ENCODE data around the gene ATXN10.
A peak's percentile ranks its signal among the peaks of the same experiment; 100 is the strongest.

ATXN10 gene

DNA sequence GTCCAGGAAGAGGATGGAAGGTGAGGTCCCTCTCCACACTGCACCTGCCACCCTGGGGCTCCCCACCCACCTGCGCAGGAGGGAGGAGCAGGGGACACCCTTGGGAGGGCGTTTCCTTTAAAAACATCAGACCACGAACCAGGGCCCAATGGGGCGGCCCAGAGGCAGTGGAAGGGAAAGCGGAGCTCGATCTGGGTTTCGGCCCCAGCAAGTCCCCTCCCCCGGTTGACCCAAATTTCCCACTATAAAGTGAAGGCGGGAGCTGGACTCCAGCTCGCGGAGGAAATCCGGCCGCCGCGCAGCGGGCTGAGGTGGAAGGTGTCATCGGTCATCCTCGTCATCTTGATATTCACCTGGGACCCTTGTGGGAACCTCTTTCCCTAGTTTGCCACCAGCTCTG is 206.0 kb downstream of the ATXN10 start:
- H3K4me1 ChIP-seq (ENCODE audit: control insufficient read depth, insufficient read depth, low read length), result peaks cover 4% of the 10 kb centered on the region
- peaks cover 21 to 28% of the 10 kb centered on the region in 2 donors for H3K27me3 ChIP-seq (ENCODE audit: control insufficient read depth in 1 of 2, insufficient read depth in 2 of 2, low read length in 2 of 2)
- H3K9ac ChIP-seq (ENCODE audit: low read length in 2 of 2), result no peak overlapping the region

GRCh38 chr22:45878051-45878781 is 206.6 kb downstream of the ATXN10 start:
- H3K4me1 ChIP-seq (ENCODE audit: control insufficient read depth, insufficient read depth, low read length), result peaks cover 4% of the 10 kb centered on the region
- H3K27ac ChIP-seq (ENCODE audit: low read length), result no peak overlapping the region
- no peak overlapping the region for H3K4me3 ChIP-seq (ENCODE audit: low read length in 2 of 2)
- no peaks in the 10 kb centered on the region for H3K36me3 ChIP-seq (ENCODE audit: control insufficient read depth in 2 of 2, insufficient read depth in 2 of 2, low read length in 2 of 2)
- no peak overlapping the region for H3K9ac ChIP-seq (ENCODE audit: low read length in 2 of 2)
- no peaks in the 10 kb centered on the region for H3K9me3 ChIP-seq (ENCODE audit: control insufficient read depth in 2 of 2, low read length in 2 of 2)
- H3K27me3 ChIP-seq (ENCODE audit: control insufficient read depth in 1 of 2, insufficient read depth in 2 of 2, low read length in 2 of 2), result peaks cover 24 to 28% of the 10 kb centered on the region in 2 donors

More for the DNA sequence above, 206.0 kb downstream of the ATXN10 start:
- H3K36me3 ChIP-seq (ENCODE audit: control insufficient read depth in 2 of 2, insufficient read depth in 2 of 2, low read length in 2 of 2), result no peaks in the 10 kb centered on the region
- no peak overlapping the region for H3K4me3 ChIP-seq (ENCODE audit: low read length in 2 of 2)
- no peak overlapping the region for H3K27ac ChIP-seq (ENCODE audit: low read length)
- no peaks in the 10 kb centered on the region for H3K9me3 ChIP-seq (ENCODE audit: control insufficient read depth in 2 of 2, low read length in 2 of 2)

GRCh38 chr22:45878901-45879551 is 207.4 kb downstream of the ATXN10 start:
- Histone ChIP-seq H3K4me3 (ENCODE audit: low read length in 2 of 2) (no peak overlapping the region), H3K27me3 (ENCODE audit: control insufficient read depth in 1 of 2, insufficient read depth in 2 of 2, low read length in 2 of 2) (peaks cover 29 to 33% of the 10 kb centered on the region in 2 donors), H3K4me1 (ENCODE audit: control insufficient read depth, insufficient read depth, low read length) (peaks cover 4% of the 10 kb centered on the region), H3K36me3 (ENCODE audit: control insufficient read depth in 2 of 2, insufficient read depth in 2 of 2, low read length in 2 of 2) (no peaks in the 10 kb centered on the region), H3K27ac (ENCODE audit: low read length) (no peak overlapping the region), H3K9me3 (ENCODE audit: control insufficient read depth in 2 of 2, low read length in 2 of 2) (no peaks in the 10 kb centered on the region), H3K9ac (ENCODE audit: low read length in 2 of 2) (no peak overlapping the region)

- Histone ChIP-seq H3K36me3 (ENCODE audit: control insufficient read depth in 2 of 2, insufficient read depth in 2 of 2, low read length in 2 of 2) (no peaks in the 10 kb centered on the region), H3K9ac (ENCODE audit: low read length in 2 of 2) (no peak overlapping the region), H3K27me3 (ENCODE audit: control insufficient read depth in 1 of 2, insufficient read depth in 2 of 2, low read length in 2 of 2) (peaks cover 30 to 35% of the 10 kb centered on the region in 2 donors), H3K4me1 (ENCODE audit: control insufficient read depth, insufficient read depth, low read length) (peaks cover 4% of the 10 kb centered on the region), H3K9me3 (ENCODE audit: control insufficient read depth in 2 of 2, low read length in 2 of 2) (no peaks in the 10 kb centered on the region), H3K27ac (ENCODE audit: low read length) (no peak overlapping the region), H3K4me3 (ENCODE audit: low read length in 2 of 2) (no peak overlapping the region)
Observed at GRCh38 chr22:45879552-45879949, 207.9 kb downstream of the ATXN10 start.

DNA sequence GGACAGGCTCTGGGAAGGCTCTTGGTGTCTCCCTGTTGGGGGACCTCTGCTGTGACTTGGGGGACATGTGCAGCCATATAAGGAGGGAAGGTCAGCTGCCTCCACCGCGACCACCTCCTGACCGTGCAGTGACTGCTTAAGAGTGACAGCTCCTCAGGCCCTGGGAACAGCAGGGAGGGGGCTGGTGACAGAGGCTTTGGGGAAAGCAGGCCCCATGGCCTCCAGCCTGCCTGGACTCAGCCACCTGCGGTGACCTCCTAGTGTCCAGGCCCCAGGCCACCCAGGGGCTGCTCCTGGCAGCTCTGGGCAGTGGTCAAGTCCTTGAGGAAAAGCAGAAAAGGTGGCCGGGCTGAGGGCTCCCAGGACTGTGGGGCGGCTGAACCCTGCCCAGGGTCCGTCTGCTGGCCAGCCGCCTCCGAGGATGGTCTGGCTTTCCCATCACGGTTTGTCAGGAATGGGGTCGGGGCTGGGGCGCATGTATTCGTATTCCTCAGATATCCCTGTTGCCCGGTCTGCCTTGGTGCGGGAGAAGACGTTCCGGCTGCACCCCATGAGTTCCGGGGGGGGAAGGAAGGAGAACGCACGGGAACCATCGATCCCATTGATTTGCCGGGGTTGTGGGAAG is 208.6 kb downstream of the ATXN10 start:
- peaks cover 4% of the 10 kb centered on the region for H3K4me1 ChIP-seq (ENCODE audit: control insufficient read depth, insufficient read depth, low read length)
- H3K4me3 ChIP-seq (ENCODE audit: low read length in 2 of 2), result no peak overlapping the region
- no peaks in the 10 kb centered on the region for H3K36me3 ChIP-seq (ENCODE audit: control insufficient read depth in 2 of 2, insufficient read depth in 2 of 2, low read length in 2 of 2)
- no peak overlapping the region for H3K27ac ChIP-seq (ENCODE audit: low read length)
- peaks cover 31 to 35% of the 10 kb centered on the region in 2 donors for H3K27me3 ChIP-seq (ENCODE audit: control insufficient read depth in 1 of 2, insufficient read depth in 2 of 2, low read length in 2 of 2)
- H3K9me3 ChIP-seq (ENCODE audit: control insufficient read depth in 2 of 2, low read length in 2 of 2), result no peaks in the 10 kb centered on the region
- H3K9ac ChIP-seq (ENCODE audit: low read length in 2 of 2), result no peak overlapping the region

DNA sequence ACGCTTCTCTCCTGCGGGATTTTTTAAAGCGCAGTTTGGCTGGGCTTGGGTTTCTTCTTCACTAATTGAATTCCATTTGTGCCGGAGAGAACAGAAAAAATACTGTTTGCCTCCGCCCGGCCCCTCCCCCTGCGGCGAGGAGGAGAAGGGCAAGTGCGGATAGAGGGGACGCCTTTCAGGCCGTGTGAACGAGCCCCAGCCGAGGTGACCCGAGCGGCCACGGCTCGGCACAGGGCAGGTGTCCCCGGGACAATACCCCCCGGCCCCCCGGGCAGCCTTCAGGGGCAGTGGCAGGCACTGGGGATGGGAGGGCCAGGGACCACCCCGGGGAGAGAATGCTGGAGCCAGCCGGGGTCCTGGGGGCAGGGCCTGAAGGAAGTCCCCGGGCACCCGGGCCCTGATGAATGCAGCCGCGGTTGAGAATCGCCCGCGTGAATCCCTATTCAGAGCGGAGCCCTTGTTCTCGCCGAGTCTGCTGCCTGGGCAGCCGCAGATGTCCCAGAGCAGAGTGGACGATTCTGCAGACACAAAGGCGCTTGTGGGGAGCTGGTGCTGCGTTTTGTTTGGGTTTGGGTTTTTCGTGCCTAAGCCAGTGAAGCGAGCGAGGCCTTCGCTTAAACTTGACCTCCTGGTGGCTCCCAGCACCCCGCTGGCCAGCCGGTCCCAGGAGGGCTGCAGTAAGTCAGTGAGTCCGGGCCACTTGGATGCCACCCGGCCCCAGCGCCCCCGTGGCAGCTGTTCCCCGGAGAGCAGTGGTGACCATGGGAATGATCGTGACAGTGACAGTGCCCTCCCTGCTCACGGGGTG is 209.3 kb downstream of the ATXN10 start:
- Histone ChIP-seq H3K4me3 (ENCODE audit: low read length in 2 of 2) (peak overlapping the region in 1 of 2 donors; percentile 29), H3K27me3 (ENCODE audit: control insufficient read depth in 1 of 2, insufficient read depth in 2 of 2, low read length in 2 of 2) (peaks cover 31 to 38% of the 10 kb centered on the region in 2 donors), H3K36me3 (ENCODE audit: control insufficient read depth in 2 of 2, insufficient read depth in 2 of 2, low read length in 2 of 2) (no peaks in the 10 kb centered on the region), H3K9me3 (ENCODE audit: control insufficient read depth in 2 of 2, low read length in 2 of 2) (no peaks in the 10 kb centered on the region), H3K4me1 (ENCODE audit: control insufficient read depth, insufficient read depth, low read length) (peaks cover 4% of the 10 kb centered on the region), H3K27ac (ENCODE audit: low read length) (no peak overlapping the region), H3K9ac (ENCODE audit: low read length in 2 of 2) (no peak overlapping the region)

DNA sequence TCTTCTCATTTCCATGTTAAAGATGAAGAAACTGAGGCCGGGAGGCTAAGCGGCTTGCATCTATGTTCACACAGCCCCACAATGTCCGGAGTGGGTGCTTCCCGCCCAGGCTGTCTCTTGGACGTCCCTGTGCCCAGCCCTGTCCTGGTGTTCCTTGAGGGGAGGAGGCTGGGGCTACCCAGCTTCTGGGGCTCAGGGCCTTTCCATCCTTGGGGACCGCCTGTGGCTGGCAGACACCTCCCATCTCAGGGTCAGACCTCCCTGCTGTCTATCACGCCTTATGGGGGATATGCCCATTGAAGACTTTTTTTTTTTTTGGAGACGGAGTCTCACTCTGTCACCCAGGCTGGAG is 209.9 kb downstream of the ATXN10 start:
- Histone ChIP-seq H3K4me1 (ENCODE audit: control insufficient read depth, insufficient read depth, low read length) (peaks cover 4% of the 10 kb centered on the region), H3K27me3 (ENCODE audit: control insufficient read depth in 1 of 2, insufficient read depth in 2 of 2, low read length in 2 of 2) (peaks cover 33 to 41% of the 10 kb centered on the region in 2 donors)

DNA sequence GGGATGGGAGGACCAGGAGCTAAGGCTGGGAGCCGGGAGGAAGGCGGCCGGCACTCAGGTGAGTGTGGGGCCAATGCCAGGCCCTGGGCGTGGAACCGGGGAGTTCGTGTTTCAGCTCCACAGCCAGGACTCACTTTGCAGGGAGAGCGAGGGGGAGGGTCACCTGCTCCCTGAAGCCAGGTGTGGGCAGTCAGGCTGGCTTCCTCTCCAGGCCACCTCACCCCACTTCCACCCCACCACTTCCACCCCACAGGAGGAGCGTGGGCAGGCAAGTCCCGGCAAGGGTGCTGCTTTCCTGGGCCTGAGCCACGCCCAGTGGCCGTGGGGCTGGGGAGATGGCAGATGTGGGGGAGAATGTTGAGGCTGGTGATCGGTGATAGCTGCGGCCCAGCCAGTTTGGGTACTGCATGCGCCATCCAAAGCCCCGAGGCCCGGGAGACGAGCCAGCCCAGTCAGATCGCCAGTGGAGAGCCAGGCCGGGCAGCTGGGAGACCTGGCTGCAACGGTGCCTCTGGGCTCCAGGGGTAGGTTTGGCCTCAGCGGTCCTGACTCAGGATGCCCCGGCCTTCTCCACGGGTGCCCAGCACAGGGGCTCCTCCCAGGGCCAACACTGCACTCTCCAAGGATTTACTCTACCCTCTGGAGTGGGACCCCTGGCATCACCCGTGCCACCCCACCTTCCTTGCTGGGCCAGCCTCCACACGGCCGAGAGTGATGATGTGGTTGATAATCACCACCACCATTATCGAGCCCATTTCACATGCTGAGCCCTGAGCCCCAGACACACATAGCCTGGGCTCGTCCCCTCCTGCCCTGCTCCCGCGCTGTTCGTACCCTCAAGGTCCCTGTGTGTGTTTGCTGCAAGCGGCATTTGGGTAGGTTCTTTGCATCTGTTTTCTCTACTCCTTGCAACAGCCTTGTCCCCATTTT is 211.5 kb downstream of the ATXN10 start:
- no peaks in the 10 kb centered on the region for H3K36me3 ChIP-seq (ENCODE audit: control insufficient read depth in 2 of 2, insufficient read depth in 2 of 2, low read length in 2 of 2)
- peaks cover 4% of the 10 kb centered on the region for H3K4me1 ChIP-seq (ENCODE audit: control insufficient read depth, insufficient read depth, low read length)
- H3K9me3 ChIP-seq (ENCODE audit: control insufficient read depth in 2 of 2, low read length in 2 of 2), result no peaks in the 10 kb centered on the region
- H3K9ac ChIP-seq (ENCODE audit: low read length in 2 of 2), result no peak overlapping the region
- peaks cover 32 to 41% of the 10 kb centered on the region in 2 donors for H3K27me3 ChIP-seq (ENCODE audit: control insufficient read depth in 1 of 2, insufficient read depth in 2 of 2, low read length in 2 of 2)
- no peak overlapping the region for H3K27ac ChIP-seq (ENCODE audit: low read length)
- no peak overlapping the region for H3K4me3 ChIP-seq (ENCODE audit: low read length in 2 of 2)

More for the DNA sequence above, 209.9 kb downstream of the ATXN10 start:
- H3K27ac ChIP-seq (ENCODE audit: low read length), result no peak overlapping the region
- H3K36me3 ChIP-seq (ENCODE audit: control insufficient read depth in 2 of 2, insufficient read depth in 2 of 2, low read length in 2 of 2), result no peaks in the 10 kb centered on the region
- H3K9ac ChIP-seq (ENCODE audit: low read length in 2 of 2), result no peak overlapping the region
- no peak overlapping the region for H3K4me3 ChIP-seq (ENCODE audit: low read length in 2 of 2)
- no peaks in the 10 kb centered on the region for H3K9me3 ChIP-seq (ENCODE audit: control insufficient read depth in 2 of 2, low read length in 2 of 2)

GRCh38 chr22:45883811-45884170 is 212.2 kb downstream of the ATXN10 start:
- Histone ChIP-seq H3K9me3 (ENCODE audit: control insufficient read depth in 2 of 2, low read length in 2 of 2) (no peaks in the 10 kb centered on the region), H3K9ac (ENCODE audit: low read length in 2 of 2) (no peak overlapping the region), H3K36me3 (ENCODE audit: control insufficient read depth in 2 of 2, insufficient read depth in 2 of 2, low read length in 2 of 2) (no peaks in the 10 kb centered on the region), H3K27me3 (ENCODE audit: control insufficient read depth in 1 of 2, insufficient read depth in 2 of 2, low read length in 2 of 2) (peaks cover 29 to 39% of the 10 kb centered on the region in 2 donors), H3K4me1 (ENCODE audit: control insufficient read depth, insufficient read depth, low read length) (peaks cover 4% of the 10 kb centered on the region), H3K27ac (ENCODE audit: low read length) (no peak overlapping the region), H3K4me3 (ENCODE audit: low read length in 2 of 2) (no peak overlapping the region)

Measured in stomach smooth muscle (tissue), 2 donors.